GM21381 (cell line): ENCODE data around the gene TAF1C.

Source experiments
- ATAC-seq: cut with Tn5 transposase; IDR thresholded peaks from one replicate; pipeline ENCODE4 v1.9.1; 2021; ENCODE audit warnings: mild to moderate bottlenecking, moderate library complexity; ENCODE audit not compliant: unreplicated experiment

TAF1C gene

DNA sequence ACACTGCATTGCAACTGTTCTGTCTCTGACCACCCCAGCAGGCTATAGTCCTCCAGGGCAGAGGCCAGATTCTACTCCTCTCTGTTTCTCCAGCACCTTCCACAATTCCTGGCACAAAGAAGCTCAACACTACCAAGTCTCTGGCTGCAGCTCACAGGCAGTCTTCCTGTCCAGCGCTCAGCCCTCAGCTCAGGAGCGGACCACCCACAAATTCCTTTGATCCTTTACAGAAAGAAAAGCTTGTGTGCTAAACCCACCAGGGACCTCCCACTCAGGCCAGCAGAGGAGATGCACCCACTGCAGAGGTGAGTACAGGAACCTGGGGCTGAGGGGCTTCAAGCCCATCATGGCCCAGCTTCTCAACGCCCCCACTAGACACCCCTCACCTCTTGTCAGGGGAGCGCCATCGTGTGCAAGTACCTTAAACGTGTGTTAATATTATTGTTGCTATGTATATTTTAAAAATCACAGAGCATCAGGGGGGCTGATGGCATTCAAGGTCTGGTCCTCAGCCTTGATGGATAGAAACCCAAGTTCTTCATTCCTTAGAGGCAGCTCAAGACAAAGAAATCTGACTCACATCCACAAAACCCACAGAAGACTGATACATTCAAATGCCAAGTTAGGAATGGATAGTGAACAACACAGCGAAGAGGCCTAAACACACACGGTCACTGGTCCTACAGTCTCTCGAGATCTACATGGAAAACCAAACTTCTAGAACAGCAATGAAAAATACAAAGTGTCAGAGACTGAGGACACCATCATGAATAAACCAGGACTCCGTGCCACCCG is 50.3 kb downstream of the TAF1C start:
- ATAC-seq, result no peak

DNA sequence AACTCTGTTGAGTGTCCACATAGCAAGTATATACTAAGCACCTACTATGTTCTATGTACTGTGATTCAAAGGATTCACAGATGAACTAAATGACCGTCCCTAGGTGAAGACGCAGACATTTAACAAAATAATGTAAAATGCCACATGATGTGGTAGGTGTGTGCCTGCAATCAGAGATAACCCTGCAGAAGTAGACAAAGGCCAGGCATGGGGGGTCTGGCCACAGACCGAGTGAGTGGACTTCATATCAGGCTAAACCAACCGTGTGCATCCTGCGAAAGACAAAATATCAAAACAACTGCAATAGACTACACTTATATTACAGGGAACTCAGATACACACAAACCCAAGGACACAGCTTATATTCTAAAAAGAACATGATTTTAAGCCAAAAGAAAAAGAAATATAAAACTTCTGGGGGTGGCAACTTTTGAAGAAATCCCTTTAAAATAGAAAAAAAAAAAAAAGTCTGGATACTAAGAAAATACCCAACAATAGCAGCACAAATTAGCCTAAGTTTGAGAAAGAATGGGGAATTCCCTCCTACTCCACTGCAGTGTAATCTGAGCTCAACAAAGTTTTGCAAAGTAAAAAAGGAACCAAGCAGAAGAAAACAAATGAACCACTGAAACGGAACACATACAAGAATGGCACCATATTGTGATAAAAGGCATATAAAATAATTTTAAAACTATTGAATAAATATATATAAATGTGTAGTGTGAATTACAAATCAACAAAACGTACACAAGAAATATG is 54.2 kb downstream of the TAF1C start:
- no peak for ATAC-seq

DNA sequence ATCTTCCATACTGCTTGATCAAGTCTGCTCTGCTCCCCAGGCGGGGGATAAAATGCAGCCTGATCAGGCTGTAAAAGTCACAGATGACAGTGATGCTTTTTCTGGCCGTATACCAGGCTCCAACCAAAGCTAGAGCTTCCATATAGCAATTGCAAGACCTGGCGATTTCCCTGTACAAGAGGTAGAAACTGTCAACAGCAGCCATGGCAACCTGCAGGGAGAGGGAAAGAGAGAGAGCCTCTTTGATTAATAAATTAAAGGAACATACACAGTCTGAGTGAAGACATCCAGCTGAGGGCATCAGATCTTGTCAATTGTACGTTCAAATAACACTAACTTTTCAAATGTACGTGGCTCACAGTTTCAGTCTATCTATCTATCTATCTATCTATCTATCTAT is 55.7 kb downstream of the TAF1C start:
- ATAC-seq, result no peak
